Immature natural killer cell (primary cell): ENCODE data around the gene VASN. TPM values are rescaled to one million over a fixed set of nuclear protein-coding genes. Genes with fewer than 3 reads are reported as not detected.

Source experiments
- DNase-seq, 3 donors: peaks; one replicate each; pipeline ENCODE4 v3.0.0; 2022; ENCODE audit warnings: mixed read lengths in 1 of 3
- H3K27ac Mint-ChIP-seq, 6 donors: one replicate each; pipeline ENCODE4 v1.8.0; 2020; ENCODE audit warnings: mixed read lengths in 6 of 6, mild to moderate bottlenecking in 5 of 6, inconsistent platforms in 4 of 6, moderate library complexity in 3 of 6
- H3K27me3 Mint-ChIP-seq, 3 donors: one replicate each; pipeline ENCODE4 v1.8.0; 2020 to 2021; ENCODE audit warnings: low read depth in 3 of 3, mild to moderate bottlenecking in 3 of 3, mixed read lengths in 3 of 3, moderate library complexity in 3 of 3, inconsistent platforms in 1 of 3
- H3K36me3 Mint-ChIP-seq, 3 donors: one replicate each; pipeline ENCODE4 v1.8.0; 2020; ENCODE audit warnings: mixed read lengths in 3 of 3, inconsistent platforms in 2 of 3, mild to moderate bottlenecking in 2 of 3
- H3K4me1 Mint-ChIP-seq, 2 donors: one replicate each; pipeline ENCODE4 v1.8.0; 2020; ENCODE audit warnings: inconsistent platforms in 2 of 2, mild to moderate bottlenecking in 2 of 2, mixed read lengths in 2 of 2, moderate library complexity in 1 of 2
- H3K4me3 Mint-ChIP-seq, 5 donors: one replicate each; pipeline ENCODE4 v1.8.0; 2020; ENCODE audit warnings: mild to moderate bottlenecking in 5 of 5, mixed read lengths in 5 of 5, inconsistent platforms in 3 of 5, moderate library complexity in 3 of 5
- H3K9me3 Mint-ChIP-seq, 6 donors: one replicate each; pipeline ENCODE4 v1.8.0; 2020; ENCODE audit warnings: mild to moderate bottlenecking in 6 of 6, mixed read lengths in 6 of 6, inconsistent platforms in 4 of 6, moderate library complexity in 3 of 6
- polyA plus RNA-seq, 3 donors: library from polyadenylated mRNA; unstranded; fragments of 300-500 nt; fragmentation: Illumina TruSeq; gene quantifications; one replicate each; pipeline ENCODE4 v1.2.3, GENCODE V29; 2021

VASN gene
- polyA plus RNA-seq, 3 donors from 2014 or later = 0.07 to 0.20 TPM; not detected in 1

- H3K4me1 Mint-ChIP-seq = peaks cover 0 to 3% of the 10 kb centered on the region in 2 donors
- H3K4me3 Mint-ChIP-seq = no peak overlapping the region
- DNase-seq = no peak
- H3K27me3 Mint-ChIP-seq = peaks cover 2 to 33% (median 5%) of the 10 kb centered on the region in 3 donors
- no peak overlapping the region for H3K27ac Mint-ChIP-seq
- H3K9me3 Mint-ChIP-seq = peaks cover 0 to 2% (median 0%) of the 10 kb centered on the region in 6 donors
- H3K36me3 Mint-ChIP-seq = peaks cover 0 to 4% (median 4%) of the 10 kb centered on the region in 3 donors
These were observed 12.9 kb downstream of the VASN start for GRCh38 chr16:4384509-4384942.

GRCh38 chr16:4385066-4385788, 13.6 kb downstream of the VASN start:
- Mint-ChIP-seq H3K36me3 (peaks cover 0 to 8% (median 4%) of the 10 kb centered on the region in 3 donors), H3K27me3 (peaks cover 2 to 31% (median 8%) of the 10 kb centered on the region in 3 donors), H3K9me3 (peaks cover 0 to 2% (median 0%) of the 10 kb centered on the region in 6 donors), H3K4me1 (peaks cover 0 to 4% of the 10 kb centered on the region in 2 donors), H3K4me3 (no peak overlapping the region), H3K27ac (peak overlapping the region in 1 of 6 donors; percentile 11)
- no peak for DNase-seq

GRCh38 chr16:4385789-4386450, 14.3 kb downstream of the VASN start:
- DNase-seq = no peak
- peaks cover 2 to 24% (median 11%) of the 10 kb centered on the region in 3 donors for H3K27me3 Mint-ChIP-seq
- H3K4me1 Mint-ChIP-seq = peaks cover 0 to 5% of the 10 kb centered on the region in 2 donors
- no peak overlapping the region for H3K27ac Mint-ChIP-seq
- no peak overlapping the region for H3K4me3 Mint-ChIP-seq
- peaks cover 0 to 8% (median 4%) of the 10 kb centered on the region in 3 donors for H3K36me3 Mint-ChIP-seq
- peaks cover 0 to 2% (median 0%) of the 10 kb centered on the region in 6 donors for H3K9me3 Mint-ChIP-seq

GRCh38 chr16:4386451-4386805, 14.8 kb downstream of the VASN start:
- DNase-seq = no peak
- Mint-ChIP-seq H3K36me3 (peaks cover 0 to 8% (median 4%) of the 10 kb centered on the region in 3 donors), H3K4me3 (no peak overlapping the region), H3K27me3 (peaks cover 2 to 23% (median 12%) of the 10 kb centered on the region in 3 donors), H3K27ac (no peak overlapping the region), H3K9me3 (peaks cover 0 to 2% (median 0%) of the 10 kb centered on the region in 6 donors), H3K4me1 (peaks cover 0 to 5% of the 10 kb centered on the region in 2 donors)

GRCh38 chr16:4386951-4387565, 15.4 kb downstream of the VASN start:
- H3K27me3 Mint-ChIP-seq = peaks cover 2 to 19% (median 14%) of the 10 kb centered on the region in 3 donors
- no peak for DNase-seq
- H3K4me3 Mint-ChIP-seq = no peak overlapping the region
- peaks cover 0 to 5% of the 10 kb centered on the region in 2 donors for H3K4me1 Mint-ChIP-seq
- H3K9me3 Mint-ChIP-seq = peaks cover 0 to 2% (median 0%) of the 10 kb centered on the region in 6 donors
- H3K36me3 Mint-ChIP-seq = peaks cover 0 to 8% (median 4%) of the 10 kb centered on the region in 3 donors
- H3K27ac Mint-ChIP-seq = peak overlapping the region in 1 of 6 donors; percentile 11

- Mint-ChIP-seq H3K36me3 (peaks cover 0 to 8% (median 4%) of the 10 kb centered on the region in 3 donors), H3K9me3 (peaks cover 0 to 2% (median 0%) of the 10 kb centered on the region in 6 donors), H3K27ac (no peak overlapping the region), H3K4me1 (peaks cover 0 to 5% of the 10 kb centered on the region in 2 donors), H3K4me3 (no peak overlapping the region), H3K27me3 (peaks cover 2 to 18% (median 16%) of the 10 kb centered on the region in 3 donors)
- no peak for DNase-seq
These were observed 16.1 kb downstream of the VASN start for GRCh38 chr16:4387781-4388180.

- peaks cover 0 to 5% of the 10 kb centered on the region in 2 donors for H3K4me1 Mint-ChIP-seq
- H3K4me3 Mint-ChIP-seq = no peak overlapping the region
- no peak for DNase-seq
- H3K27me3 Mint-ChIP-seq = peaks cover 2 to 15% (median 15%) of the 10 kb centered on the region in 3 donors
- H3K36me3 Mint-ChIP-seq = peaks cover 0 to 4% (median 0%) of the 10 kb centered on the region in 3 donors
- H3K27ac Mint-ChIP-seq = no peak overlapping the region
- H3K9me3 Mint-ChIP-seq = peaks cover 0 to 2% (median 0%) of the 10 kb centered on the region in 6 donors
These were observed 16.8 kb downstream of the VASN start for GRCh38 chr16:4388271-4389021.

GRCh38 chr16:4389051-4389955, 17.7 kb downstream of the VASN start:
- peaks cover 0 to 2% (median 0%) of the 10 kb centered on the region in 6 donors for H3K9me3 Mint-ChIP-seq
- peaks cover 0 to 5% of the 10 kb centered on the region in 2 donors for H3K4me1 Mint-ChIP-seq
- peaks cover 0 to 19% (median 15%) of the 10 kb centered on the region in 3 donors for H3K27me3 Mint-ChIP-seq
- peaks cover 0 to 4% (median 0%) of the 10 kb centered on the region in 3 donors for H3K36me3 Mint-ChIP-seq
- H3K4me3 Mint-ChIP-seq = no peak overlapping the region
- H3K27ac Mint-ChIP-seq = peak overlapping the region in 1 of 6 donors; percentile 14
- no peak for DNase-seq

GRCh38 chr16:4390266-4391260, 18.9 kb downstream of the VASN start:
- Mint-ChIP-seq H3K9me3 (no peaks in the 10 kb centered on the region), H3K27me3 (peaks cover 3 to 21% (median 16%) of the 10 kb centered on the region in 3 donors), H3K36me3 (peaks cover 0 to 6% (median 1%) of the 10 kb centered on the region in 3 donors), H3K27ac (peak overlapping the region in 1 of 6 donors; percentile 79), H3K4me1 (peaks cover 4 to 5% of the 10 kb centered on the region in 2 donors), H3K4me3 (peak overlapping the region in 1 of 5 donors; percentile 7)
- DNase-seq = no peak

GRCh38 chr16:4391631-4392381, 20.2 kb downstream of the VASN start:
- H3K9me3 Mint-ChIP-seq = no peaks in the 10 kb centered on the region
- H3K36me3 Mint-ChIP-seq = peaks cover 0 to 8% (median 4%) of the 10 kb centered on the region in 3 donors
- H3K27me3 Mint-ChIP-seq = peaks cover 4 to 21% (median 18%) of the 10 kb centered on the region in 3 donors
- DNase-seq = no peak
- no peak overlapping the region for H3K27ac Mint-ChIP-seq
- H3K4me1 Mint-ChIP-seq = peaks cover 6% of the 10 kb centered on the region in 2 donors
- no peak overlapping the region for H3K4me3 Mint-ChIP-seq
